HG02588 (cell line): ENCODE measurements around the gene P2RY13.

Source experiments
- ATAC-seq: cut with Tn5 transposase; IDR thresholded peaks from one replicate; pipeline ENCODE4 v1.9.1; 2021; ENCODE audit warnings: mild to moderate bottlenecking, moderate library complexity; ENCODE audit not compliant: unreplicated experiment

The P2RY13 gene

GRCh38 chr3:151329363-151329762, at the start of gene P2RY13:
Gene P2RY13, minus strand, starts transcription at chr3:151329549. Its CDS starts 21 bp downstream, at chr3:151329528.
- no peak for ATAC-seq

- ATAC-seq: peak; percentile 60
Measured at GRCh38 chr3:151377768-151378385, 48.5 kb upstream of the P2RY13 start.

GRCh38 chr3:151372063-151372820, 42.9 kb upstream of the P2RY13 start:
- ATAC-seq: no peak

- no peak for ATAC-seq
Measured at GRCh38 chr3:151371526-151371925, 42.2 kb upstream of the P2RY13 start.

- no peak for ATAC-seq
Measured at GRCh38 chr3:151367448-151367847, 38.1 kb upstream of the P2RY13 start.

- no peak for ATAC-seq
Measured at GRCh38 chr3:151366993-151367392, 37.6 kb upstream of the P2RY13 start.

GRCh38 chr3:151362751-151363174, 33.4 kb upstream of the P2RY13 start:
- ATAC-seq: no peak

- no peak for ATAC-seq
Measured at GRCh38 chr3:151357463-151357850, 28.1 kb upstream of the P2RY13 start.

- no peak for ATAC-seq
Measured at GRCh38 chr3:151356794-151357462, 27.6 kb upstream of the P2RY13 start.

GRCh38 chr3:151351648-151352047, 22.3 kb upstream of the P2RY13 start:
- peak; percentile 10 for ATAC-seq

- peak; percentile 86 for ATAC-seq
Measured at GRCh38 chr3:151351219-151351618, 21.9 kb upstream of the P2RY13 start.

GRCh38 chr3:151350656-151351055, 21.3 kb upstream of the P2RY13 start:
- no peak for ATAC-seq

GRCh38 chr3:151347432-151347831, 18.1 kb upstream of the P2RY13 start:
- ATAC-seq: no peak

- no peak for ATAC-seq
Measured at GRCh38 chr3:151346292-151346691, 16.9 kb upstream of the P2RY13 start.

GRCh38 chr3:151345859-151346258, 16.5 kb upstream of the P2RY13 start:
- ATAC-seq: no peak

- ATAC-seq: no peak
Measured at GRCh38 chr3:151331696-151332095, 2.3 kb upstream of the P2RY13 start.

GRCh38 chr3:151330899-151331298, 1.6 kb upstream of the P2RY13 start:
- ATAC-seq: no peak

- no peak for ATAC-seq
Measured at GRCh38 chr3:151330379-151330778, 1.0 kb upstream of the P2RY13 start.

- no peak for ATAC-seq
Measured at GRCh38 chr3:151328298-151328995, 902 bp downstream of the P2RY13 start.

- no peak for ATAC-seq
Measured at GRCh38 chr3:151327571-151328198, 1.7 kb downstream of the P2RY13 start.

- ATAC-seq: no peak
Measured at GRCh38 chr3:151322511-151322910, 6.8 kb downstream of the P2RY13 start.
